NCI-H2227 (cell line): ENCODE measurements around the gene RMDN3.
A peak's percentile ranks its signal among the peaks of the same experiment; 100 is the strongest.

Experiments used
- DNase-seq: peaks from one replicate; lab custom pipeline; 2025; ENCODE audit not compliant: unreplicated experiment; lab: John Stamatoyannopoulos, UW

The RMDN3 gene, protein sequence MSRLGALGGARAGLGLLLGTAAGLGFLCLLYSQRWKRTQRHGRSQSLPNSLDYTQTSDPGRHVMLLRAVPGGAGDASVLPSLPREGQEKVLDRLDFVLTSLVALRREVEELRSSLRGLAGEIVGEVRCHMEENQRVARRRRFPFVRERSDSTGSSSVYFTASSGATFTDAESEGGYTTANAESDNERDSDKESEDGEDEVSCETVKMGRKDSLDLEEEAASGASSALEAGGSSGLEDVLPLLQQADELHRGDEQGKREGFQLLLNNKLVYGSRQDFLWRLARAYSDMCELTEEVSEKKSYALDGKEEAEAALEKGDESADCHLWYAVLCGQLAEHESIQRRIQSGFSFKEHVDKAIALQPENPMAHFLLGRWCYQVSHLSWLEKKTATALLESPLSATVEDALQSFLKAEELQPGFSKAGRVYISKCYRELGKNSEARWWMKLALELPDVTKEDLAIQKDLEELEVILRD

DNA sequence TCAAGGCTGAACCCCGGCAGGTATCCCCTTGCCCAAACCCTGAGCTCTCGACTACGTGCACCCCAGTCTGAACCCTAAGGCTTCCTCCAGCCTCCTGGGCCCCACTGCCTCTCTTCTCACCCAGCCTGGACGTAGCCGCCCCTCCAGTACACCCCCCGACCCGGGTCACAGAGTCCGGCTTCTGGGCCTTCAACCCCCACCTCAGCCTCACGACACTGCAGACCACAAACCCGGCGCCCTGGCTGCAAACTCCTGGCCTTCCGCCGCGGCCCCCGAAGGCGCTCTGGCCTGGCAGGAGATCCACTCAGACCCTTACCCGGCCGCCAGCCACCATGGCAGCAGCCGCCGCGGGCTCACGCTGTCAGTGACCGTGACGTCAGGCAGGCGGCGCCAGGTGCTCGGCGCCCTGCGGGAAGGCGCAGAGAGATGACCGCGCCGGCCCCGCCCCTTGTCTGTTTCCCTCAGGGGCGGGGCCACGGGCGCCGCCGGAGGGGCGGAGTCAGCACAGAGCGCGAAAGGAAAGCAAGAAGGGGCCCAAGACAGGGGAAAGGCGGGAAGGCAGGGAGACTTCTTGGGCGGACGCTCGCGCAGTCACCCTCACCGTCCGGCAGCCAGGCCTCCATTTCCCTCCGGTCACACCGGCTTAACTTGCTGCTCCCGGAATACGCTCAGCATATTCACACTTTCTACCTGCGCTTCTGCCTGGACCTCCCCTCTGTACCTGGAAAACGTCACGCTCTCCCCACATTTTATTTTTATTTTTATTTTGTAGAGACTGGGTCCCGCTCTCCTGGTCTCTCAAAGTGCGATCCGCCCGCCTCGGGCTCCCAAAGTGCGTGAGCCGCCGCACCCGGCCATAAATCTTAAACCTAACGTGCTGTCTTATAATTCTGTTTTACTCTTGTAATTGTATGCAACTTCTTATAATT is at the start of gene RMDN3:
Gene RMDN3, minus strand, starts transcription at position 372 of the 929 bp plus-strand sequence. CDS start 471 bp downstream, outside the sequence.
- DNase-seq = peak; percentile 95

DNA sequence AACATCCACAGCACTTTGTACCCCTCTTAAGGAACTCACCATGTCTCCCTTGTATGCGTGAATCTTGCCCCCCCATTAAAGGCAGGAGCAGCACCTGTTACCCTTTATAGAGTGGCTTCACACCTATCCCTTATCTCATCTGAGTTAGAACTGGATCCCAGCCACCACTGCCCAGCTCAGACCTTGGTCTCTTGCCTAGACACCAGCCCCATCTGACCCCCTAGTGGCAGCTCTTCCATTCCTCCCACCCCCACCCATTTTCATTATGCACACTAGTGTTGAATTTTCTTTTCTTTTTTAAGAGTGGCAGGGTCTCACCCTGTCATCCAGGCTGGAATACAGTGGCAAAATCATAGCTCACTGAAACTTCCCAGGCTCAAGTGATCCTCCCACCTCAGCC is 48.6 kb upstream of the RMDN3 start:
- DNase-seq = no peak

DNA sequence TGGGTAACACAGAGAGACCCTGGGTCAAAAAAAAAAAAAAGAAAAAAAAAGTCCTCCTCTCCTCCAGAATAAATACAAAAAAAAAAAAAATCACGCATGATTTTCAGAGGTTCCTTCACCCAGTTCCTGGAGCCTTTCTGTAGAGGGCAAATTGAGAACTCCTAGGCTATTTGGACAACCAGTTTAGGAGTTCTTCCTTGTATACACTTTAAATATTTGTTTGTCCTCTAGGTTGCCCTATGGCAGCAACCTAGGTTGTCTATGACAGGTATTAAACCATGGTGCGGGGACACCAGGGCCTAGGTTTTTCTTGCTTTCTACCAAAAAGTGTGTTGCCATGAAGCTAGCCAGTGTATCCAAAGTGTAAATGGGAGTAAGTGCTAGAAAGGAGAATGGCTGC is 48.0 kb upstream of the RMDN3 start:
- no peak for DNase-seq

DNA sequence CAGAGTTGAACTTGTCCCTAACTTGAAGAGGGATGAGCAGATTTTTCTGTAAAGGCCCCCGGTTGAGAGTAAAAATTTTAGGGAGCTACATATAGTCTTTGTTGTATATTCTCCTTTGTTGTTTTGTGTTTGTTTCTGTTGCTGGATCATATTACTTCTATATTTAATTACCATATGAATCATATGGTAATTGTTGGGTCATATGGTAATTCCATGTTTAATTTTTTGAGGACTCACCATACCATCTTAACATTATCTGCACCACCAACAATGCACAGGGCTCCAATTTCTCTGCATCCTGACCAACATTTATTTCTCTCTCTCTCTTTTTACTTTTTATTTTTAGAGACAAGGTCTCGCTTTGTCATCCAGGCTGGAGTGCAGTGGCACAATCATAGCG is 44.5 kb upstream of the RMDN3 start:
- no peak for DNase-seq

DNA sequence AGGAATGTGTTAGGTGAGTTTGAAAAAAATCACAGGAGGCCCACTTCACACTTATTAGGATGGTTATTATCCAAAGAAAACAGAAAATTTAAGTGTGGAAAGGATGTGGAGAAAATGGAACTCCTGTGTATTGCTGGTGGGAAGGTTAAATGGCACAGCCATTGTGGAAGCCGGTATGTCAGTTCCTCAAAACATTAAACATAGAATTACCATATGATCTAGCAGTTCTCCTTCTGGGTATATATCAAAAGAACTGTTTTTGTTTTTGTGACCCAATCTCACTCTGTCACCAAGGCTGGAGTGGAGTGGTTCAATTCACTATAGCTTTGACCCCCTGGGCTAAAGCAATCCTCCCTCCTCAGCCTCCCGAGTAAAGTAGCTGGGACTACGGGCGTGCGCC is 41.5 kb upstream of the RMDN3 start:
- no peak for DNase-seq

DNA sequence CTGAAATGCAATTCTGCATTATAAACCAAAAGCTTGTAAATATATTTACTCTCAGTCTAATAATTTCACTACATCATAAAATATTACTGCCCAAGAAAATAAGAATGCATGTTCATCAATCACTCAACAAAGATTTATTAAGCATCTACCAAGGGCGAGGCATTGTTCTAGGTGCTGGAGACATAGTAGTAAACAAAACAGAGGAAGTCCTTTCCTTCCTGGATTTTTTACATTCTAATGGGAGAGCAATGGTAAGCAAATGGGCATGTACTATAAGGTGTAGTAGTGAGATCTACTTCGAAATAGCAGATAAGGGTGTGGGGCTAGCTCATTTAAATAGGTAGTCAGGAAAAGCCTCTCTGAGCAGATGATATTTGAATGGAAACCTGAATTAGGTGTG is 41.0 kb upstream of the RMDN3 start:
- DNase-seq = no peak

DNA sequence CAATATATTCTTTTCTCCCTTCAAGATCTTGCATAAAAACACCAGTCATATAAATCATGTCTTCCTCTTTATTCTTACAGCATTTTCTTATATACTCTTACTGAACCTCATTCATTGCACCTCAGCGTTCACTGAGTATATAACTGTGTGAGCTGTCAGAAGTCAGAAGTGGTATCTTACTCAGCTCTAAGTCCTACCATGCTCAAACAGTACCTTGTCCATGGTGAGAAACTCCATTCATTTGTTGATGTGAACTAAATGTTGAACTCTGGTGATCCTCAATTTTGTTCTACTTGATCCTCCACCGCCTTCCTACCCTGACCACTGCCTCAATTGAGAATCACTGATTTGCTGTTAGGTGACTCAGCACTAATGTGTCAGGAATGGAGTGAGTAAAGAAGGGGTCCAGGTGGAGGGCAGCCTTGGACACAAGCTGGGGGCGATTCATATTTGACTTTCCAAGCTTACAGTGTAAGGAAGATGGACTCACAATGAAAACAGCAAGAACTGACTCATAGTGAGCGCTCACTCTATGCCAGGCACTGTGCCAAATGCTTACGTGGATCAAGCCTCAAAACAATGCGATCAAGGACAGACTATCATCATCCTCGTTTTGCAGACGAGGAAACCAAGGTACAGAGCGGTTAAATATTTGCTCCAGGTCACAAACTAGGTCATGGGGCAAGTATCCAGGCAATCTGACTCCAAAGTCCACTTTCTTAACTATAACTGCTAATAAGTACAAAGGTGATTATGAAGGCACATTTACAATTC is 38.3 kb upstream of the RMDN3 start:
- no peak for DNase-seq

DNA sequence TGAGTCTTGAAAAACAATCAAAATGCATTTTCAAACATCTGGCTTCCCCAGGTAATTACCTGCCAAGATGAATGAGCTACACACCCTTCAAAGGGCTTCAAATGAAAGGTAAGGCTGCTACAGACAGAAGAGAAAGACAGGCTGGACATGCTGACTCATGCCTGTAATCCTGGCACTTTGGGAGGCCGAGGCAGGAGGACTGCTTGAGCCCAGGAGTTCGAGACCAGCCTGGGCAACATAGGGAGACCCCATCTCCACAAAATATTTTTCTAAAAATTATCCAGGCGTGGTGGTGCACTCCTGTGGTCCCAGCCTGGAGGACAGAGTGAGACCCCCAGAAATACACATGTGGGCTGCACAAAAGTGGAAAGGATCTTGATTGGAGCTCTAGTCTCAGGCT is 37.3 kb upstream of the RMDN3 start:
- no peak for DNase-seq

DNA sequence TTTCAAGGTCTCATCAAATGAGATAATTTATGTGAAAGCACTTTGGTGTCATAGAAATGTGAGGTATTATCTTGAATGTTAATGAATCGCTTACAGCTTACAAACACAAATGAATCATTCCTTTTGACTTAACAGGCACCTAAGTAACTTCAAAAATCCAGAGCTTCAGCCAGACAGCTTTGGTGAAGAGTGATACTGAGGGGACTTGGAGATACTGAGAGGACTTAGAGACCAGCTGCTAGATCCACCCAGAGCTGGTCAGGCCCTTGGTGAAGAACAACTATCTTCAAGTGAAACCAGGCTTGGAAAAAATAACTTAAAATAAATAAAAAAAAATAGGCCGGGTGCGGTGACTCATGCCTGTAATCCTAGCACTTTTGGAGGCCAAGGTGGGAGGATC is 35.7 kb upstream of the RMDN3 start:
- DNase-seq = no peak

DNA sequence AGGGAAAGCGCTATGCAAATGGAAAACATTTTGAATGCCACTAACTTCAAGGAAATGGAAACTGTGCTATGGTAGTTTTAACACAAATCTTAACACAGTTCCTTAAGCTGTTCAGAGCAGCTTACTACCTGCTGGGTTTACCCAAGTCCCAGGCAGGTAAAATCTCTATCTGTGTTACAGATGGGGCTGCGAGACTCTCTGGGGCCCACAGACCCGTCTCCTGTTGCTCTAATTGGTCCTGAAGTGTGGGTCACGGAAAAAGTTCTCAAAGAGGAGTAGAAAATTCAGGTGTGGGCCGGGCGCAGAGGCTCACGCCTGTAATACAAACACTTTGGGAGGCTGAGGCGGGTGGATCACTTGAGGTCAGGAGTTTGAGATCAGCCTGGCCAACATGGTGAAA is 34.9 kb upstream of the RMDN3 start:
- no peak for DNase-seq

DNA sequence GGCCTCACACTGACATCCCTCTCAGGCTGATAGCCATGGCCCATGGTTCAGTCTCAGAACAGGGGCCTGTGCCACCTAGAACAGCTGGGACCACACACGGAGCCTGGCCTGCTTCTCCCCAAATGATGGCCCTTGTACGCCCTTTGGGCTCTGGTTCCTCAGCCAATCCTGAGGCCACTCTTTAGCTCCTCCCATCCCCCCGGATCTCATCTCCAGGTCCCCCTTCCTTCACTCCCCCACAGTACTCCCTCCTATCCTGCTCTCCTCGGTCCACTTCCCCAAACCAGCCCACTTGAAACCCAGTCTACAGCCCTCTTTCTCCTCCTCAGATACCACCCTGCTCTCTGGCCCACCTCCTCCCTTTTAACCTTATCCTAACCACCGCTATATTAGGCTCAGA is 34.1 kb upstream of the RMDN3 start:
- DNase-seq = no peak

DNA sequence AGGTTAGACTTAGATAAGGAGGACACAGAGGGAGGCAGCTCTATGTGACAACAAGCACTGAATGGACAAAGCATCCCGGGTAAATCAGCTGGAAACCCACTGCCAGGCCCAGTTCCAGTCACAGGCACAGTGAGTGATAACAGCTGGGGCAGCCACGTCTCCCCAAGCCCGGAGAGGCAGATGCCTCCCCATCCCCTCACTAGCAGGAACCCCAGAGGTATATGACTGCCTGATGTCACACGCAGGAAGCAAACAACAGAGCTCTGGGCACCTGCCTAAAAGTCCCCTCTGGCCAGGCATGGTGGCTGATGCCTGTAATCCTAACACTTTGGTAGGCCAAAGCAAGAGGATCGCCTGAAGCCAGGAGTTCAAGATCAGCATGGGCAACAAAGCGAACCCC is 32.9 kb upstream of the RMDN3 start:
- no peak for DNase-seq

DNA sequence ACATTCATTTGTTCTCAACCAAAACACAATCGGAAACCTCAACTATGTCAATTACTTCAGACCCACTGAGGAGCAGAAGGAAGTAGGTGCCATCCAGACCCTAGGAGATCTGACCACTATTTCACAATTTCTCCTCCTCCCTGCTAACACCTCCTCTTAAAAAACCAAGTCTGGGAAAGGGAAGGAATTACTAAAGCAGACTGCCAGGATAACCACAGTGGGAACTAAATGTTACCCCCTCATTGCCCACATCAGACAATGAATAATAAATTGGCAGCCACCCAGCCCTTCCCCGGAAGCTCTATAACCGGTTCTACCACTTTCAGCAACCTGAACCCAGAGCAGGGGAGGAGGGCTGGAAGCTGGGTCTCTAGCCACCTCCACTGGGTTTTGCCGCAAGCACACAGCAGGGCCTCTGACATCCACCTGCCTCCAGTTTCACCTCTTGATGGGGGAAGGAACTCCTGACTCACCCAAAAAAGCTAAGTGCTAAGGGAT is 32.3 kb upstream of the RMDN3 start:
- DNase-seq = no peak

DNA sequence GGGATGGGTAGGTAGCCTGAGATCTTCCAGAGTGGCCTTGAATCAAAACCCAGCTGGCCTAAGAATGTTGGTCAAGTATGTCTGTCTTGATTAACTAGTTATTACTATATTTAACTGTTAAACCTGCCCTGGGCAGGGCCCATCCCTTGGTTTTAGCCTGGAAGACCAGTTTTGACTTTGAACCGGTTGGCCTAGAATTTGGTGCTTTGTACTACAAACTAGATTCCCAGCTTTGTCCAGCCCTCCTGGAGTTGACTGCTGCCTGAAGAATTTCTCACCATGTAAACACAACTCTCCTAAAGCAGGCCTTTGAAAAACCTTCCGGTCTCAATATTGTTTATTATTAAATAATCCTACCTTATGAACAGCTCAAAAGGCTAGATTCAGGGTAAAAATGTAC is 30.8 kb upstream of the RMDN3 start:
- DNase-seq = no peak

DNA sequence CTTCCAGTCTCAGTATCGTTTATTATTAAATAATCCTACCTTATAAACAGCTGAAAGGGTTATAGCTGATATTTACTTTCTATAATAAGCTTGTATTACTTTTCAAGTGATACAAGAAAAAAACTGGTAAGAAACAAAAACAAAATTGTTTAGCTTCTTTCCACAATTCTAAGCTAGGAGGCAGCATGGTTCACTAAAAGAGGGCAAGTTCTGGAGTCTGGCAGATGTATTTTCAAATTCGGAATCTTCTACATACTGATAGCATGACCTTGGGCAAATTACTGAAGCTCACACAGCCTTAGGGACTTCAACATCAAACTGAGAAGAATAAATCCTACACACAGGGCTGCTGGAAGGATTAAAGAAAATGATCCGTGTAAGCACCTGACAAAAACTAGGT is 30.1 kb upstream of the RMDN3 start:
- DNase-seq = no peak

DNA sequence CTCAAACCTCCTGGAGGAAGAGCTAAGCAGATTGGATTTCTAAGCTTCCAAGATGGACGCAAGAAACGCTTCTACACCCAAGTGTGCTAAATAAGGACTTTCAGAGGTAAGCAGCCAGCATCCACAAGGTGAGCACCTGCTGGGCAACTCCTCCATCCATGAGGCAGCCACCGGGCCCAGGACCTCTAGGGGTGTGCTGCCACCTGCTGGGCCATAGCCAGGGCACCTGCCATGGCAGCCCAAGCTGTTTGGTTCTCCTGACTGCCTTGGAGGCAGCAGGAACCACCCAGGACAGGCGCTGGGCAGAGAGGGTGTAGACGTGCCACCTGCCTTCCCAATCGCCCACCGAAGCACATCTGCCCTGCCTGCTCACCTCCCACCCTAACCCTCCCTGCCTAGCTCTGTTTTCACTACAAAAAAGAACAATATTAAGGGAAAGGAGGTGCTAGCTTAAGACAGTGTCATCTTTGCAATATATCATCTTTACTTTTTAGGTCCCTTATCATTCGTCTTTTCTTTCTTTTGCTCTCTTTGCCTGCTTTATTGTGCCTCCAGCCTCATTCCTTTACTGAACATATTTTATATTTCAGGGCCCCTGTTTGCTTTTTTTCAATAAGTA is 27.7 kb upstream of the RMDN3 start:
- DNase-seq = peak; percentile 65

DNA sequence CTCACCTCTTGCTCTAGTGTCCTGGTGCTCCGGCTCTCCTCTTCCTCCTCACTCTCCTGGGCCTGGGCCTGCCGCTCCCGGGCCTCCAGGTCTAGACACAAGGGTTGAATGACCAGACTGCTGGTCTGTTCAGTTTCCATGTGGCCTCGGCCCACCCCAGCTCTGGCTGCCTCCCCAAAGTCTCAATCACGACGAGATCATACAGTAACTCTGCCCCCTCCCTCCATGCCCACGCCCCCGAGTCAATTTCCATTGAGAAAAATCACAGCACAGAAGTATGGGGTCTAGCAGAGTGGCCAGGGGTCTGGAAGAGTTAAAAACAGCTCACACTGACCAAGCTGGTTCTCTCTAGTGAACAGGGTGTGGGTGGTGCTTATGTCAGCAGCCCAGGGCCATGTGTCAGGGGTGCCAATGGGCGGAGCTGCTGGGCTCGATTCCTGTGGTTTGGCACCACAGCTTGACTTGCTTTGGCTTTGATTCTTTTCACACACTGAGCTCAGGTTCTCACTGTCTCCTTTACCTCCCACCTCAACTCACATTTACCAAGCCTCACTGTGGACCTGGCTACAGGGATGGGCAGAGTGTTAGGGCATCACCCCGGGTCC is 21.6 kb upstream of the RMDN3 start:
- no peak for DNase-seq

DNA sequence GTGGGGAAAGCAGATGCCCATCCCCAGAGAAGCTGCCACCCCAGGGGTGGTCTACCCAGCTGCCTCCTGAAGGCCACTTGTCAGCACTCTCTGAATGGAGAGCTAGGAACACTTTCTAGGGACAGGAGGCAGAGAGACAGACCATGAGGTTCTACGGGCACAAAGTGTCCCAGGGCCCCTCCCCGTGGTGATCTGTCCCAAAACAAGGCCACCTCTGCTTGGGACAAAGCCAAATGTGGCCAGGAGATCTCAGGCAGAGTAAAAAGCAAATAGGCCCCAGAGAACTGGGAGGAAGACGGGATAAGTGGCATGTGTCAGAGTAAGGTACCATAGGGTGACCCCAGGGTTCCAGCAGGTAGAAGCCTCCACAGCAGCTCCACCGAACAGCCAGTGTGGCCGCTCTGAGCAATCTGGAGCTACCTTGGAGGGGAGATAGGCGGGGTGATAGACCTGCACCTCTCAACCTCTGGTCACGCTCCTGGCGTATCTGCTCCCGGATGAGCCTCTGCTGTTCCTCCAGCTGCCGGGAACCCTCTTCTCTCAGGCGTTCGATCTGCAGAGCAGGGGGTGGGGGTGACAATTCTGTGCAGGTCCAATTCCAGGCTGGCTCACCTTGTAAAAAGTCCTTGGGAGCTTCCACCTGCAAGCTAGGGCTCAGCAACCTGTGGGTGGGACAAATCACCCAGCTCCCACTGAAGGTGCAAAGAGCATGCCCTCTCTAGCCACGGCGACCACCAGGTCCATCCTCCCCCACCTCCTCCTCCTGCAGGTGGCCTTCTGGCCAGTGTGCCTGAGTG is 20.9 kb upstream of the RMDN3 start:
- DNase-seq = no peak

DNA sequence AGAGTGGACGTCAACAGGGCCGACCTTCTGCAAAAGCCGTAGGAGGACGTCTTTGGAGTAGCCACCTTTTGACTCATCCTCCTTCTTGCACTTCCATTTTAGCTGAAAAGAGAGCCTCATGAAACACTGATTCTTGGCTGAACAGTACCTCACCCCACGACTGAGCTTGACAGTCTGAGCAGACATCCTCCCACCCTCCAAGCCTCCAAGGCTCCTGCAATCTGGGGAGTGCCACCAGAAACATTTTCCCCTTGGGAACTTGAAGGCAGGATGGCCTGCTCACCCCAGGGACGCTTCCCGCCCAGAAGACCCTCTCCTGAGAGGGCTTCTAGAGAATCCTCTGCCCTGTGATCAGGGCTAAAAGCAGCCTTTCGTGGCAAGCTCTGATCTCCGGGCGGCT is 20.0 kb upstream of the RMDN3 start:
- no peak for DNase-seq
